Uterus (tissue), 4 donors: ENCODE data around the gene CHRD. TPM values are rescaled to one million over a fixed set of nuclear protein-coding genes. Genes with fewer than 3 reads are reported as not detected.

ENCODE experiments used
- DNase-seq, 2 donors: peaks; one replicate each; pipeline ENCODE4 v3.0.0-alpha.2; 2019 to 2020
- H3K27ac ChIP-seq, 2 donors: fragments of 200-600 bp; sonication (generic); 1 replicate in 1 of 2; 2 replicates in 1 of 2; pipeline ENCODE4 v1.5.1; 2016 to 2018
- H3K27me3 ChIP-seq, 2 donors: fragments of 200-600 bp; sonication (generic); one replicate each; pipeline ENCODE4 v1.5.1; 2018 to 2019; ENCODE audit warnings: control low read depth in 1 of 2
- H3K36me3 ChIP-seq, 2 donors: fragments of 200-600 bp; sonication (generic); one replicate each; pipeline ENCODE4 v1.5.1; 2019; ENCODE audit warnings: control low read depth in 1 of 2
- H3K4me1 ChIP-seq, 2 donors: fragments of 200-600 bp; sonication (generic); one replicate each; pipeline ENCODE4 v1.5.1; 2018 to 2019; ENCODE audit warnings: control low read depth in 1 of 2
- H3K4me3 ChIP-seq, 2 donors: fragments of 200-600 bp; sonication (generic); 1 replicate in 1 of 2; 2 replicates in 1 of 2; pipeline ENCODE4 v1.5.1; 2018 to 2019; ENCODE audit warnings: mild to moderate bottlenecking in 1 of 2
- H3K9me3 ChIP-seq, 2 donors: fragments of 200-600 bp; sonication (generic); one replicate each; pipeline ENCODE4 v1.5.1; 2019; ENCODE audit warnings: control low read depth in 1 of 2
- POLR2A ChIP-seq, 2 donors: fragments of 450-650 bp; IDR thresholded peaks; one replicate each; pipeline ENCODE4 v1.6.1; 2016; ENCODE audit warnings: antibody characterized with exemption in 2 of 2, mild to moderate bottlenecking in 1 of 2, moderate library complexity in 1 of 2
- intact Hi-C: fragments of 100-400 bp; cut with DNase I; formaldehyde crosslinking; loops from one replicate; pipeline ENCODE4 v1.15.1; 2023; ENCODE audit warnings: low total_unique reads
- total RNA-seq, 4 donors: library from RNA; depleted of rRNA in 3 of 4; stranded (reverse); fragments of >200 nt in 3 of 4; gene quantifications; one replicate each; pipeline versions ENCODE4 v1.1.0 to v1.2.4, GENCODE V29; 2014 to 2023
- TF ChIP-seq, protein P1 (sequence below), 4 experiments: fragments of 200-600 bp in 2 of 4; fragments of 450-650 bp in 2 of 4; sonication (generic) in 2 of 4; IDR thresholded peaks; one replicate each; pipeline ENCODE4 v1.5.1; 2016 to 2019; ENCODE audit warnings: antibody characterized with exemption in 4 of 4, mild to moderate bottlenecking in 2 of 4, moderate library complexity in 1 of 4
- donor health status: DM: yes; HTN: yes; CAD: no.

The CHRD gene
- total RNA-seq, 4 donors from 2014 or later, result 15.9 to 57.1 (median 30.7) TPM

DNA sequence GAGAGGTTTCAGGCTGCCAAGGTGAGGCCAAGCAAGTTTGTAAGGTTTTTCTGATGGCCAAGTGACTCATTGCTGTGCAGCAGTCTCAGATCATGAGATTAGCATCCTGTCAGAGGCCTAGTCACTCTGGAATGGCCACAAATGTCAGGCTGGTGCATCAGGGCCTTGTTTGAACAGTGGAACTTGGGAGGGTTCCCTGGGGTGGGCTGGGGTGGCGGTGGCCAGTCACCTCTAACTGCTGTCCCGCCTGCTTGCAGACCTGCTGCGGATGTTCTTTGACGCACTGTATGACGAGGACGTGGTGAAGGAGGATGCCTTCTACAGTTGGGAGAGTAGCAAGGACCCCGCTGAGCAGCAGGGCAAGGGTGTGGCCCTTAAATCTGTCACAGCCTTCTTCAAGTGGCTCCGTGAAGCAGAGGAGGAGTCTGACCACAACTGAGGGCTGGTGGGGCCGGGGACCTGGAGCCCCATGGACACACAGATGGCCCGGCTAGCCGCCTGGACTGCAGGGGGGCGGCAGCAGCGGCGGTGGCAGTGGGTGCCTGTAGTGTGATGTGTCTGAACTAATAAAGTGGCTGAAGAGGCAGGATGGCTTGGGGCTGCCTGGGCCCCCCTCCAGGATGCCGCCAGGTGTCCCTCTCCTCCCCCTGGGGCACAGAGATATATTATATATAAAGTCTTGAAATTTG is 45.2 kb upstream of the CHRD start:
- no peak for DNase-seq
- H3K27ac ChIP-seq, result peak overlapping the region; percentile 96 to 100
- no peaks in the 10 kb centered on the region for H3K27me3 ChIP-seq
- no peak overlapping the region for H3K4me3 ChIP-seq
- no peaks in the 10 kb centered on the region for H3K9me3 ChIP-seq
- H3K36me3 ChIP-seq, result no peaks in the 10 kb centered on the region
- TF ChIP-seq POLR2A (IDR thresholded peaks at IDR 0.05), result no peak
- H3K4me1 ChIP-seq, result peaks cover 6 to 10% of the 10 kb centered on the region in 2 donors
- intact Hi-C loops, result no loop called here

DNA sequence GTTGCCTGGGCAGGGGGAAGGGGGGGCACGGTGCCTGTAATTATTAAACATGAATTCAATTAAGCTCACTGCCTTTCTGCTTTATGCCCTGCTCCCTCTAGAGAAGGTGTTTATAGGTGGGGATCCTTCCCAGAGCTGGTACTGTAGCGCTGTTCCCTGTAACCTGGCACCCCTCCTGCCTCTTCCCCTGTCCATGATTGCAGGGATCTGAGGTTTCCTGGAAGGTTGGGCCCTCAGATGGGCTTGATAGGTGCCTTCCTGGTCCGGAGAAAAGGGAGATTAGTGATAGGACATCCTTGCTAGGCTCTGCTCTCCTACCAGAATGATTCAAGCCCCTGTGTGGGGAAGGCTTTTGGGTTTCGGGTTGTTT is 44.6 kb upstream of the CHRD start:
- peaks cover 6 to 10% of the 10 kb centered on the region in 2 donors for H3K4me1 ChIP-seq
- no peaks in the 10 kb centered on the region for H3K27me3 ChIP-seq
- no peaks in the 10 kb centered on the region for H3K36me3 ChIP-seq
- peak overlapping the region in 1 of 2 donors; percentile 95 for H3K4me3 ChIP-seq
- intact Hi-C loops, result no loop called here
- H3K9me3 ChIP-seq, result no peaks in the 10 kb centered on the region
- DNase-seq, result no peak
- TF ChIP-seq, protein P1, sequence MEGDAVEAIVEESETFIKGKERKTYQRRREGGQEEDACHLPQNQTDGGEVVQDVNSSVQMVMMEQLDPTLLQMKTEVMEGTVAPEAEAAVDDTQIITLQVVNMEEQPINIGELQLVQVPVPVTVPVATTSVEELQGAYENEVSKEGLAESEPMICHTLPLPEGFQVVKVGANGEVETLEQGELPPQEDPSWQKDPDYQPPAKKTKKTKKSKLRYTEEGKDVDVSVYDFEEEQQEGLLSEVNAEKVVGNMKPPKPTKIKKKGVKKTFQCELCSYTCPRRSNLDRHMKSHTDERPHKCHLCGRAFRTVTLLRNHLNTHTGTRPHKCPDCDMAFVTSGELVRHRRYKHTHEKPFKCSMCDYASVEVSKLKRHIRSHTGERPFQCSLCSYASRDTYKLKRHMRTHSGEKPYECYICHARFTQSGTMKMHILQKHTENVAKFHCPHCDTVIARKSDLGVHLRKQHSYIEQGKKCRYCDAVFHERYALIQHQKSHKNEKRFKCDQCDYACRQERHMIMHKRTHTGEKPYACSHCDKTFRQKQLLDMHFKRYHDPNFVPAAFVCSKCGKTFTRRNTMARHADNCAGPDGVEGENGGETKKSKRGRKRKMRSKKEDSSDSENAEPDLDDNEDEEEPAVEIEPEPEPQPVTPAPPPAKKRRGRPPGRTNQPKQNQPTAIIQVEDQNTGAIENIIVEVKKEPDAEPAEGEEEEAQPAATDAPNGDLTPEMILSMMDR (IDR thresholded peaks at IDR 0.05), result no peak
- no peak for TF ChIP-seq POLR2A (IDR thresholded peaks at IDR 0.05)
- H3K27ac ChIP-seq, result peak overlapping the region; percentile 96 to 100

DNA sequence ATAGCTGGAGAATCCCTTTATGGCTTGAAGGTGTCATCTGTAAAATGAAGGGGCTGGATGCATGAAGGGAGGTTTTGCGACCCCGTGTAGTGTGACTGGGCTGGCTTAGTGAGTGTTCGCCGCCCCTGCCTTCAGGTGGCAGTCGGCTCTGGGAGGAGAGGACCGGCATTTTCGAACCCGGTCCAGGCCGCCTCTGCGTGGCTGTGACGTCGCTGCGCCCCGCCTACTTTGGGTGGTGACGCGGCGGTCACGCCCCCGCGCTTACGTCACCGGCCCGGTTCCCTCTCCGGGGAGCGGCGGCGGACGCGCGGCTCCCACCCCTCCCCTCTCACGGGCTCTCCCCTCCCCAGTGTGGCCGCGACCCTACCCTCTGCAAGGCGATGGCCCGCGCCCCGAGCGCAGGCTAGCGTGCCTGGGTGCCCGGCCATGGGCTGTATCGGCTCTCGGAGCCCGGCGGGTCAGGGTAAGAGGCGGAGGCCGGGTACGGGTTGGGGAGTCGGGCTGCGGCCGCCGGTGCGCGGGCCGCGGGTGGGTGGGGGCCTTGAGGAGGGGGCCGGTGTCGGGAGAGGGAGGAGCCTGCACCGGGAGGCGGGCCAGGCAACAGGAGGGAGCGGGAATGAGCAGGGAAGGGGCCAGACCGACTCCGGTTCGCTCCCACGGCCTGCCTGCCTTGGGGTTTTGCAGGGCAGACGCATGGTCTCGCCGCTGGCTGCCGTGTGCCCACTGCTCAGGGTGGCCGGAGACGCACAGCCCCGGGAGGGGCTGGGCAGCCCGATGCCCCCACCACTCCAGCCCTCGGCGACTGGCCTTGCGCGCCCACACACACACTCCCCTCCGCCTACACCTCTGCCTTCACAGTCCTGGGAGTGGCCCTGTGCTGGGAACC is 44.0 kb upstream of the CHRD start:
- Histone ChIP-seq H3K4me1 (peaks cover 6 to 10% of the 10 kb centered on the region in 2 donors), H3K36me3 (no peaks in the 10 kb centered on the region), H3K9me3 (no peaks in the 10 kb centered on the region), H3K27me3 (no peaks in the 10 kb centered on the region), H3K4me3 (peak overlapping the region; percentile 69 to 95), H3K27ac (peak overlapping the region; percentile 96 to 100)
- peak; percentile 84 to 90 for DNase-seq
- intact Hi-C loops, result no loop called here
- TF ChIP-seq, protein P1 (IDR thresholded peaks at IDR 0.05), result no peak
- TF ChIP-seq POLR2A (IDR thresholded peaks at IDR 0.05), result peak; percentile 89 to 96

GRCh38 chr3:184336547-184337398 is 43.1 kb upstream of the CHRD start:
- peak overlapping the region; percentile 69 to 95 for H3K4me3 ChIP-seq
- H3K36me3 ChIP-seq, result no peaks in the 10 kb centered on the region
- H3K9me3 ChIP-seq, result no peaks in the 10 kb centered on the region
- peak; percentile 39 to 40 for DNase-seq
- H3K27me3 ChIP-seq, result no peaks in the 10 kb centered on the region
- peak overlapping the region; percentile 96 to 100 for H3K27ac ChIP-seq
- intact Hi-C loops, result no loop called here
- TF ChIP-seq, protein P1 (IDR thresholded peaks at IDR 0.05), result peak in 1 of 4 experiments; percentile 5
- no peak for TF ChIP-seq POLR2A (IDR thresholded peaks at IDR 0.05)
- peaks cover 6 to 10% of the 10 kb centered on the region in 2 donors for H3K4me1 ChIP-seq

DNA sequence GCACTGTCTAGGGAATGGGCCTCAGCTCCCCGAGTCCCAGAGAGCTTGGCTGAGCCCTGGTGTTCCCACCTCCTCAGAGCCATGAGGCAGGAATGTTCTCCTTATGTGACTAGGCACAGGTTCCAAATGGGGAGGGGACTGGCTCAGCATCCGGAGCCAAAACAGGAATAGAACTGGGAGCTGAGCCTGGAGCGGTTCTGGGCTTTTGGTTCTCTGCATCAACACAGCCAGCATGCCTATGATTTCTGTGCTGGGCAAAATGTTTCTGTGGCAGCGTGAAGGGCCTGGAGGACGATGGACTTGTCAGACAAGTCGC is 42.5 kb upstream of the CHRD start, which contains the start of gene FAM131A:
FAM131A (plus strand) TSS at position 202 of the 316 bp plus-strand sequence; CDS start at position 233, 31 bp downstream.
- intact Hi-C loops, result no loop called here
- Histone ChIP-seq H3K36me3 (no peaks in the 10 kb centered on the region), H3K27me3 (no peaks in the 10 kb centered on the region), H3K9me3 (no peaks in the 10 kb centered on the region), H3K27ac (peak within 1 kb of the TSS; percentile 96 to 100), H3K4me3 (peak within 1 kb of the TSS; percentile 69 to 95), H3K4me1 (peaks cover 6 to 10% of the 10 kb centered on the region in 2 donors)
- TF ChIP-seq, protein P1 (IDR thresholded peaks at IDR 0.05), result no peak
- peak in 1 of 2 donors; percentile 20 for TF ChIP-seq POLR2A (IDR thresholded peaks at IDR 0.05)
- DNase-seq, result peak; percentile 75 to 85
